HEK293 (cell line): ENCODE data around the gene NINL.

Source experiments
- CTCF ChIA-PET: fragments of 350-600 bp; formaldehyde crosslinking; extraction: SDS; loops from one replicate; lab custom pipeline; 2021; ENCODE audit warnings: antibody characterized with exemption; lab: Yijun Ruan, JAX
- POLR2A ChIA-PET: fragments of 300-600 bp; formaldehyde crosslinking; extraction: SDS; loops from one replicate; lab custom pipeline; 2020; ENCODE audit warnings: antibody characterized with exemption, inconsistent platforms; lab: Yijun Ruan, JAX
- H3K27ac ChIP-seq: fragments of 200-500 bp; sonication (Bioruptor generic); 2 replicates; pipeline ENCODE4 v1.5.1; 2014; ENCODE audit warnings: low read depth, low read length, control low read depth, inconsistent platforms; ENCODE audit errors: extremely low read depth
- H3K36me3 ChIP-seq, 2 experiments: fragments of 200-500 bp in 1 of 2; sonication (Bioruptor generic) in 1 of 2; 1 replicate in 1 of 2; 2 replicates in 1 of 2; pipeline ENCODE4 v1.5.1; 2014 to 2017; ENCODE audit warnings: inconsistent platforms in 2 of 2, low read length in 2 of 2; ENCODE audit not compliant: control insufficient read depth in 2 of 2, insufficient read depth in 1 of 2
- H3K4me1 ChIP-seq: fragments of 200-500 bp; sonication (Bioruptor generic); 2 replicates; pipeline ENCODE4 v1.5.1; 2014; ENCODE audit warnings: mild to moderate bottlenecking, low read length, inconsistent platforms; ENCODE audit not compliant: control insufficient read depth, insufficient read depth
- H3K4me3 ChIP-seq: 2 replicates; pipeline ENCODE4 v1.5.1; 2011; ENCODE audit warnings: low read depth, mild to moderate bottlenecking, control low read depth, low read length, moderate library complexity
- H3K9me3 ChIP-seq: fragments of 200-500 bp; sonication (Bioruptor generic); 2 replicates; pipeline ENCODE4 v1.5.1; 2014; ENCODE audit warnings: low read depth, low read length, inconsistent platforms; ENCODE audit not compliant: control insufficient read depth, insufficient read depth
- HOXC10 ChIP-seq: sonication (generic); formaldehyde crosslinking; IDR thresholded peaks from 2 replicates; pipeline ENCODE4 v1.8.1; 2023; ENCODE audit warnings: mild to moderate bottlenecking, missing genetic modification reagents
- KLF7 ChIP-seq: fragments of 450-650 bp; formaldehyde crosslinking; IDR thresholded peaks from 2 replicates; pipeline ENCODE4 v1.5.1; 2016; ENCODE audit warnings: missing biosample characterization, missing genetic modification characterization, borderline replicate concordance
- KLF9 ChIP-seq: fragments of 450-650 bp; formaldehyde crosslinking; IDR thresholded peaks from 2 replicates; pipeline ENCODE4 v1.5.1; 2016; ENCODE audit warnings: missing biosample characterization, missing genetic modification characterization, low read depth
- MZF1 ChIP-seq: fragments of 450-650 bp; formaldehyde crosslinking; IDR thresholded peaks from 2 replicates; pipeline ENCODE4 v1.5.1; 2017; ENCODE audit warnings: missing biosample characterization, missing genetic modification characterization, borderline replicate concordance
- ZNF121 ChIP-seq: fragments of 450-650 bp; formaldehyde crosslinking; IDR thresholded peaks from 2 replicates; pipeline ENCODE4 v1.5.1; 2016; ENCODE audit warnings: missing biosample characterization, missing genetic modification characterization
- ZNF184 ChIP-seq: fragments of 450-650 bp; IDR thresholded peaks from 2 replicates; pipeline ENCODE4 v1.5.1; 2018; ENCODE audit warnings: missing biosample characterization, mild to moderate bottlenecking, missing genetic modification characterization
- ZNF19 ChIP-seq: fragments of 450-650 bp; formaldehyde crosslinking; IDR thresholded peaks from 2 replicates; pipeline ENCODE4; 2016; ENCODE audit warnings: missing biosample characterization, missing genetic modification characterization, low read depth
- ZNF248 ChIP-seq: fragments of 450-650 bp; formaldehyde crosslinking; IDR thresholded peaks from 2 replicates; pipeline ENCODE4 v1.5.1; 2017; ENCODE audit warnings: missing biosample characterization, missing genetic modification characterization
- ZNF560 ChIP-seq: fragments of 450-650 bp; formaldehyde crosslinking; IDR thresholded peaks from 2 replicates; pipeline ENCODE4 v1.5.1; 2017; ENCODE audit warnings: missing biosample characterization, missing genetic modification characterization, borderline replicate concordance
- ZNF624 ChIP-seq: fragments of 450-650 bp; formaldehyde crosslinking; IDR thresholded peaks from 2 replicates; pipeline ENCODE4 v1.5.1; 2017; ENCODE audit warnings: missing biosample characterization, missing genetic modification characterization
- ZNF660 ChIP-seq: fragments of 450-650 bp; IDR thresholded peaks from 2 replicates; pipeline ENCODE4 v1.5.1; 2018; ENCODE audit warnings: missing biosample characterization, mild to moderate bottlenecking, missing genetic modification characterization
- ZNF76 ChIP-seq: fragments of 450-650 bp; formaldehyde crosslinking; IDR thresholded peaks from 2 replicates; pipeline ENCODE4; 2016; ENCODE audit warnings: low read depth, missing biosample characterization, missing genetic modification characterization, borderline replicate concordance
- ZNF785 ChIP-seq: fragments of 450-650 bp; formaldehyde crosslinking; IDR thresholded peaks from 2 replicates; pipeline ENCODE4 v1.5.1; 2016; ENCODE audit warnings: missing biosample characterization, missing genetic modification characterization
- ZXDB ChIP-seq: fragments of 450-650 bp; formaldehyde crosslinking; IDR thresholded peaks from 2 replicates; pipeline ENCODE4 v1.5.1; 2016; ENCODE audit warnings: missing biosample characterization, missing genetic modification characterization
- TF ChIP-seq, protein P1 (sequence below): fragments of 450-650 bp; formaldehyde crosslinking; IDR thresholded peaks from 2 replicates; pipeline ENCODE4 v1.5.1; 2016; ENCODE audit warnings: missing biosample characterization, missing genetic modification characterization
- TF ChIP-seq, protein P2 (sequence below): fragments of 450-650 bp; formaldehyde crosslinking; IDR thresholded peaks from 2 replicates; pipeline ENCODE4 v1.5.1; 2016; ENCODE audit warnings: missing biosample characterization, missing genetic modification characterization, borderline replicate concordance
- TF ChIP-seq, protein P3 (sequence below): fragments of 450-650 bp; formaldehyde crosslinking; IDR thresholded peaks from 2 replicates; pipeline ENCODE4 v1.5.1; 2016; ENCODE audit warnings: missing biosample characterization, missing genetic modification characterization
- TF ChIP-seq, protein P4 (sequence below): fragments of 450-650 bp; formaldehyde crosslinking; IDR thresholded peaks from 2 replicates; pipeline ENCODE4 v1.5.1; 2017; ENCODE audit warnings: missing biosample characterization, missing genetic modification characterization

The NINL gene

DNA sequence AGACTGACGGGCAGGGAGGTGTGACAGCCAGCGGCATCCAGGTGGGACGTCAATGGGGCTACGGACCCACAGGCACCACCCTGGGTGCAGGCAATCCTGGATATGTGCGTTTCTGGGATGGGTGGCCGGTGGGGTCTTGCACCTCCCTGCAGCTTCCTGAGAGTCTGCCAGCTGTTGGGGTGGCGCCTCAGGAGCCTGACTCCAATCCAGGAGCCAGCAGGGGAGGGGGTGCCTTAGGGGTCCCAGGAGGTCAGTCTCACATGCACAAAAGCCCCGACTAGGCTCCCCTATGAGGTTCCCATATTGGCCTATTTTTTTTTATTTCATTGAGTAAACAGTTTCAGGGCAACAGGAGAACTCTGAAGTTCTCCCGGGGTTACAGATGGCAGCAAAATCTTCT is 104.5 kb downstream of the NINL start:
- no peak for TF ChIP-seq KLF9
- TF ChIP-seq ZNF785, result no peak
- no peak for TF ChIP-seq ZNF624 (tag by site-specific recombination)
- TF ChIP-seq ZXDB (tag by site-specific recombination), result no peak
- TF ChIP-seq ZNF19, result no peak
- TF ChIP-seq, protein P1, sequence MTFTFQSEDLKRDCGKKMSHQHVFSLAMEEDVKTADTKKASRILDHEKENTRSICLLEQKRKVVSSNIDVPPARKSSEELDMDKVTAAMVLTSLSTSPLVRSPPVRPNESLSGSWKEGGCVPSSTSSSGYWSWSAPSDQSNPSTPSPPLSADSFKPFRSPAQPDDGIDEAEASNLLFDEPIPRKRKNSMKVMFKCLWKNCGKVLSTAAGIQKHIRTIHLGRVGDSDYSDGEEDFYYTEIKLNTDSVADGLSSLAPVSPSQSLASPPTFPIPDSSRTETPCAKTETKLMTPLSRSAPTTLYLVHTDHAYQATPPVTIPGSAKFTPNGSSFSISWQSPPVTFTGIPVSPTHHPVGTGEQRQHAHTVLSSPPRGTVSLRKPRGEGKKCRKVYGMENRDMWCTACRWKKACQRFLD (tag by site-specific recombination), result no peak
- no peak for TF ChIP-seq ZNF660 (tag by site-specific recombination)
- no peak for TF ChIP-seq ZNF248 (tag by site-specific recombination)
- no peak for TF ChIP-seq ZNF184 (tag by site-specific recombination)
- TF ChIP-seq KLF7, result no peak
- TF ChIP-seq ZNF76 (tag by site-specific recombination), result no peak
- TF ChIP-seq, protein P2, sequence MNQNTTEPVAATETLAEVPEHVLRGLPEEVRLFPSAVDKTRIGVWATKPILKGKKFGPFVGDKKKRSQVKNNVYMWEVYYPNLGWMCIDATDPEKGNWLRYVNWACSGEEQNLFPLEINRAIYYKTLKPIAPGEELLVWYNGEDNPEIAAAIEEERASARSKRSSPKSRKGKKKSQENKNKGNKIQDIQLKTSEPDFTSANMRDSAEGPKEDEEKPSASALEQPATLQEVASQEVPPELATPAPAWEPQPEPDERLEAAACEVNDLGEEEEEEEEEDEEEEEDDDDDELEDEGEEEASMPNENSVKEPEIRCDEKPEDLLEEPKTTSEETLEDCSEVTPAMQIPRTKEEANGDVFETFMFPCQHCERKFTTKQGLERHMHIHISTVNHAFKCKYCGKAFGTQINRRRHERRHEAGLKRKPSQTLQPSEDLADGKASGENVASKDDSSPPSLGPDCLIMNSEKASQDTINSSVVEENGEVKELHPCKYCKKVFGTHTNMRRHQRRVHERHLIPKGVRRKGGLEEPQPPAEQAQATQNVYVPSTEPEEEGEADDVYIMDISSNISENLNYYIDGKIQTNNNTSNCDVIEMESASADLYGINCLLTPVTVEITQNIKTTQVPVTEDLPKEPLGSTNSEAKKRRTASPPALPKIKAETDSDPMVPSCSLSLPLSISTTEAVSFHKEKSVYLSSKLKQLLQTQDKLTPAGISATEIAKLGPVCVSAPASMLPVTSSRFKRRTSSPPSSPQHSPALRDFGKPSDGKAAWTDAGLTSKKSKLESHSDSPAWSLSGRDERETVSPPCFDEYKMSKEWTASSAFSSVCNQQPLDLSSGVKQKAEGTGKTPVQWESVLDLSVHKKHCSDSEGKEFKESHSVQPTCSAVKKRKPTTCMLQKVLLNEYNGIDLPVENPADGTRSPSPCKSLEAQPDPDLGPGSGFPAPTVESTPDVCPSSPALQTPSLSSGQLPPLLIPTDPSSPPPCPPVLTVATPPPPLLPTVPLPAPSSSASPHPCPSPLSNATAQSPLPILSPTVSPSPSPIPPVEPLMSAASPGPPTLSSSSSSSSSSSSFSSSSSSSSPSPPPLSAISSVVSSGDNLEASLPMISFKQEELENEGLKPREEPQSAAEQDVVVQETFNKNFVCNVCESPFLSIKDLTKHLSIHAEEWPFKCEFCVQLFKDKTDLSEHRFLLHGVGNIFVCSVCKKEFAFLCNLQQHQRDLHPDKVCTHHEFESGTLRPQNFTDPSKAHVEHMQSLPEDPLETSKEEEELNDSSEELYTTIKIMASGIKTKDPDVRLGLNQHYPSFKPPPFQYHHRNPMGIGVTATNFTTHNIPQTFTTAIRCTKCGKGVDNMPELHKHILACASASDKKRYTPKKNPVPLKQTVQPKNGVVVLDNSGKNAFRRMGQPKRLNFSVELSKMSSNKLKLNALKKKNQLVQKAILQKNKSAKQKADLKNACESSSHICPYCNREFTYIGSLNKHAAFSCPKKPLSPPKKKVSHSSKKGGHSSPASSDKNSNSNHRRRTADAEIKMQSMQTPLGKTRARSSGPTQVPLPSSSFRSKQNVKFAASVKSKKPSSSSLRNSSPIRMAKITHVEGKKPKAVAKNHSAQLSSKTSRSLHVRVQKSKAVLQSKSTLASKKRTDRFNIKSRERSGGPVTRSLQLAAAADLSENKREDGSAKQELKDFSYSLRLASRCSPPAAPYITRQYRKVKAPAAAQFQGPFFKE (tag by site-specific recombination), result no peak
- no peak for TF ChIP-seq ZNF560 (tag by site-specific recombination)
- TF ChIP-seq, protein P3, sequence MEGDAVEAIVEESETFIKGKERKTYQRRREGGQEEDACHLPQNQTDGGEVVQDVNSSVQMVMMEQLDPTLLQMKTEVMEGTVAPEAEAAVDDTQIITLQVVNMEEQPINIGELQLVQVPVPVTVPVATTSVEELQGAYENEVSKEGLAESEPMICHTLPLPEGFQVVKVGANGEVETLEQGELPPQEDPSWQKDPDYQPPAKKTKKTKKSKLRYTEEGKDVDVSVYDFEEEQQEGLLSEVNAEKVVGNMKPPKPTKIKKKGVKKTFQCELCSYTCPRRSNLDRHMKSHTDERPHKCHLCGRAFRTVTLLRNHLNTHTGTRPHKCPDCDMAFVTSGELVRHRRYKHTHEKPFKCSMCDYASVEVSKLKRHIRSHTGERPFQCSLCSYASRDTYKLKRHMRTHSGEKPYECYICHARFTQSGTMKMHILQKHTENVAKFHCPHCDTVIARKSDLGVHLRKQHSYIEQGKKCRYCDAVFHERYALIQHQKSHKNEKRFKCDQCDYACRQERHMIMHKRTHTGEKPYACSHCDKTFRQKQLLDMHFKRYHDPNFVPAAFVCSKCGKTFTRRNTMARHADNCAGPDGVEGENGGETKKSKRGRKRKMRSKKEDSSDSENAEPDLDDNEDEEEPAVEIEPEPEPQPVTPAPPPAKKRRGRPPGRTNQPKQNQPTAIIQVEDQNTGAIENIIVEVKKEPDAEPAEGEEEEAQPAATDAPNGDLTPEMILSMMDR (tag by site-specific recombination), result no peak
- no peak for TF ChIP-seq ZNF121 (tag by site-specific recombination)
- TF ChIP-seq, protein P4, sequence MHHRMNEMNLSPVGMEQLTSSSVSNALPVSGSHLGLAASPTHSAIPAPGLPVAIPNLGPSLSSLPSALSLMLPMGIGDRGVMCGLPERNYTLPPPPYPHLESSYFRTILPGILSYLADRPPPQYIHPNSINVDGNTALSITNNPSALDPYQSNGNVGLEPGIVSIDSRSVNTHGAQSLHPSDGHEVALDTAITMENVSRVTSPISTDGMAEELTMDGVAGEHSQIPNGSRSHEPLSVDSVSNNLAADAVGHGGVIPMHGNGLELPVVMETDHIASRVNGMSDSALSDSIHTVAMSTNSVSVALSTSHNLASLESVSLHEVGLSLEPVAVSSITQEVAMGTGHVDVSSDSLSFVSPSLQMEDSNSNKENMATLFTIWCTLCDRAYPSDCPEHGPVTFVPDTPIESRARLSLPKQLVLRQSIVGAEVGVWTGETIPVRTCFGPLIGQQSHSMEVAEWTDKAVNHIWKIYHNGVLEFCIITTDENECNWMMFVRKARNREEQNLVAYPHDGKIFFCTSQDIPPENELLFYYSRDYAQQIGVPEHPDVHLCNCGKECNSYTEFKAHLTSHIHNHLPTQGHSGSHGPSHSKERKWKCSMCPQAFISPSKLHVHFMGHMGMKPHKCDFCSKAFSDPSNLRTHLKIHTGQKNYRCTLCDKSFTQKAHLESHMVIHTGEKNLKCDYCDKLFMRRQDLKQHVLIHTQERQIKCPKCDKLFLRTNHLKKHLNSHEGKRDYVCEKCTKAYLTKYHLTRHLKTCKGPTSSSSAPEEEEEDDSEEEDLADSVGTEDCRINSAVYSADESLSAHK (tag by site-specific recombination), result no peak
- TF ChIP-seq MZF1 (tag by site-specific recombination), result no peak
- TF ChIP-seq HOXC10, result no peak
- no peak overlapping the region for H3K27ac ChIP-seq
- no peaks in the 10 kb centered on the region for H3K4me1 ChIP-seq
- H3K4me3 ChIP-seq, result no peak overlapping the region
- H3K9me3 ChIP-seq, result no peaks in the 10 kb centered on the region
- POLR2A ChIA-PET, result no interaction called here
- H3K36me3 ChIP-seq, result peaks cover 0 to 82% of the 10 kb centered on the region in 2 experiments; a peak in 1 of 3 replicates
- CTCF ChIA-PET, result no interaction called here
